Stimulated activated CD8-positive, alpha-beta memory T cell treated with anti-CD3 and anti-CD28 coated beads, Interleukin-15, amount 100 ng/mL, for 48 hours (primary cell): Measurements from ENCODE around the gene TTLL5.

Experiments used
- DNase-seq, 2 donors: peaks; one replicate each; pipeline ENCODE4 v3.0.0-alpha.2; 2020; ENCODE audit warnings: low read depth in 2 of 2

TTLL5 gene

DNA sequence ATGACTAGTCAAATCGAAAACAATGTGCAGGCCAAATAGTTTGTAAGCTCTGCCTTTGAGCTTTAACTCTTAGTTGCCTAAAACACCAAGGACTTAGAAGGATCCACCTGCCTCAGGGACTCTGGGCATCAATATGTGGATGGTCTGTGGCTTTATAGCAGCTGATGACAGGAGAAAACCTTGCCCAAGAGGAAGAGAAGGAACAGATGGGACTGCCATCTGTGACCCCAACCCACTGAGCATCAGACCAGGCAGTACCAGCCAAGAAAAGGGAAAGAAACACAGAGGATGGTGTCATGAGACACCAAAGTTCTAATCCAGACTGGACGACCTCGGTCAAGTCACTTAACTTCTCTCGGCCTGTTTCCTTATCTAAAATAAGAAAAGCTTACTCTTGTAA is 308.1 kb downstream of the TTLL5 start:
- no peak for DNase-seq

GRCh38 chr14:75969891-75970290 is 308.8 kb downstream of the TTLL5 start:
- no peak for DNase-seq

- no peak for DNase-seq
These were observed 309.9 kb downstream of the TTLL5 start for GRCh38 chr14:75970989-75971388.

- DNase-seq = no peak
These were observed 310.5 kb downstream of the TTLL5 start for GRCh38 chr14:75971509-75971908.

GRCh38 chr14:75972801-75973421 is 311.9 kb downstream of the TTLL5 start:
- DNase-seq = no peak

DNA sequence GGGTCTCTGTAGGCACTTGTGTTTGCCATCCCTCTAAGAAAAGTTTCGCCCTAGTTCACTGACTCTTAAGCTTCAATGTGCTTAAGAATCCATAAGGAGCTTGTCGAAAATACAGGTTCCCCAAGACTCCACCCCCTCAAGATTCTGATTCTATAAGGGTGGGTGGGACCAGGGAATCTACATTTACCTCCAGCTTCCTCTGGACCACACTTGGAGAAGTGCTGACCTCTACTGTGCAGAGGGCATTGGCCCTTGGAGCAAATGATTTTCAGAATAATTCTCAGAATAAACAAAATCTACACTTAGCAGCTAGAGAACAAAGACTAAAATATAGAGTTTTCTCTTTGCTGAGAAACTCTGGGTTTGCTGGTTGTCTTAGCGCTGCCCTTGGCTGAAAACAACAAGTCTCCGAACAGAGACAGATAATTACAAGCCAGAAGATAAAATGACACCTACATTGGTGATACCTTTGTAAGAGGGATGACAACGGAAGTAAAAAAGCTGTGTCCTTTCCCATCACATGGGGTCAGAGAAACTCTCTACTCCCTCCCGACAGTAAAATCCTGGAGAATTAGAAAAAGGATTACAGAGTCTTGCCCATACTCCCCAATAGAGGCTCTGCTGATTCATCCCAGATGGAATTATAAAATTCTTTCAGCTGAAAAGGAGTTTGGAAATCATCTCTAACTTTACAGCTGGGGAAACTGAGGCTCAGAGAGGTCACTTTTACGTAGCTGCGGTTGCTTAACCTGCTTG is 316.0 kb downstream of the TTLL5 start:
- no peak for DNase-seq

DNA sequence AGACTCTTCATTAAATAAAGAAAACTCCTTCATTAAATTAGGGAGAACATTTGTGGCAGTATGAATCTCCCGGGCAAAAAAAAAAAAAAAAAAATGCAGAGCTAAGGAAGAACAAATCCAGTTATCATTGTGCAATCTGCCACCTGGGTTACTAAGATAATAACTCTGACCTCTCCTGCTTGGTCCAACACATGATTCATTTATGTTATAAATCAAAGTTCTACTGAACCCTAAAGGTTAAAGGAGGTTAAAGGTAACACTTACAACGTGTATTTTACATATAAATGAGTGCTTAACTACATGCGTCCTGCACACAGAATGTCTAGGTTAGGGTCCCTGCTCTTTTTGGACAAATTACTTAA is 316.5 kb downstream of the TTLL5 start:
- DNase-seq = no peak

- DNase-seq = no peak
These were observed 317.2 kb downstream of the TTLL5 start for GRCh38 chr14:75978249-75978731.

DNA sequence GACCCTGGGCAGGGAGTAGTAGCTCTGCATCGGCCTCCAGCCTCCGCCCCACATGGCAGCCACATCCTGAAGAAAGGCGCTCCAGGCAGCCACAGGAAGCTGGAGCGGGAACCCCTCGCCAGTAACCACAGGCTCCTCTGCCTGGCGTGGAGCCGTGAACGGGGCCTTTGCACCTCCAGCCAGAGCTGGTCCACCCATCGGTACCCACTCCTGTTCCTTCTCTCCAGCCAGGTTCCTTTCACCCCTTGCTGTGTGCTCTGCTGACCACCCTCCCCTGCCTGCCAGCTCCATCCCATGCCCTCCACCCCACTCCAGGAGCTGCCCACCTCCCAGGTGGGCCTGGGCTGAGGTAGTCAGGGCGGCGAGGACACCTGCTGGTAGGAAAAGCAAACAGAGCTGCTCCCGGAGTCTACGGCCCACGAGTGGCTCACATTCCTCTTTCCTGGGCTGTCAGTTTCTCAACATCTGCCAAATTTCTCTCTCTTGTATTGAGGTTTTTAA is 318.1 kb downstream of the TTLL5 start:
- no peak for DNase-seq

DNA sequence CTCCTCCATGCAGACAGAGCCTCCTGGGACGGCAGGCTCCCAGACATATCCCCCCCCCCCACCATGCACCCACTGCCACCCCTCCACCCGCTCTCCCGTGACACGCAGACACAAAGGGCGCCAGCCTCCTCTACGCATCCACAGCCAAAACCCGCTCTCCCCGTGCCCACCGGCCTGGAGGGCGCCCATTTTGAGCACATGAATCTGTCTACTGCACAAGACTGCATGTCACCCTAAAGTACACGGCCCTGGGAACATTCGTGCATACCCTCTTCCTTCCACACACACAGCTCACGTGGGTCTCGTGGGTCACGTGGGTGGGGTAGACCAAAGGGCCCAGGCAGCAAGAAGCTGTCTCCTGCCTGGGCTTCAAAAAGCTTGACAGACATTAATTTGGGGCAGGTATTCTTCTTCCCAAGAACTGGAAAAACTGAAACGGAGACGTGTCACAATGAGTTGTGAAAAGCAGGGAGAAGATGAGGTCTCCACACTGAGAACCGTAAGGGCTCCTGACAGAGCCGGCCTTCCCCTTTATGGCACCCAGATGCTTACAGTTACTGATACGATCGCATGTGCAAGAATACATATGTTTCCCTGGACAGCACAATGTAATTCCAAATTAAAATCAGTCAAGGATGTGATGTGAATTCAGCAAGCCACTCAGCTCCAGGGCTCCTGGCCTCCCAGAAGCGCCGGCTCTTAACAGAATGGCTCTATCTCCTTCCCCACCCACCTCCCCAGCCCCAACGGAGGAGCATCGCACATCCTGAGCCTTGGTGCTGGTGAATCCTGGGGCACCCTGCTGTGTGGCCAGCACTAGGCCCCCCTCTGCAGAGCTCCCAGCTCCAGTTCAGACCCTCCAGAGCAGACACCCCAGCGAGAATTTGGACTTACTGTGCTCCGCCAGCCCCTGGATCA is 318.9 kb downstream of the TTLL5 start:
- no peak for DNase-seq

- DNase-seq = no peak
These were observed 319.8 kb downstream of the TTLL5 start for GRCh38 chr14:75980856-75981255.

DNA sequence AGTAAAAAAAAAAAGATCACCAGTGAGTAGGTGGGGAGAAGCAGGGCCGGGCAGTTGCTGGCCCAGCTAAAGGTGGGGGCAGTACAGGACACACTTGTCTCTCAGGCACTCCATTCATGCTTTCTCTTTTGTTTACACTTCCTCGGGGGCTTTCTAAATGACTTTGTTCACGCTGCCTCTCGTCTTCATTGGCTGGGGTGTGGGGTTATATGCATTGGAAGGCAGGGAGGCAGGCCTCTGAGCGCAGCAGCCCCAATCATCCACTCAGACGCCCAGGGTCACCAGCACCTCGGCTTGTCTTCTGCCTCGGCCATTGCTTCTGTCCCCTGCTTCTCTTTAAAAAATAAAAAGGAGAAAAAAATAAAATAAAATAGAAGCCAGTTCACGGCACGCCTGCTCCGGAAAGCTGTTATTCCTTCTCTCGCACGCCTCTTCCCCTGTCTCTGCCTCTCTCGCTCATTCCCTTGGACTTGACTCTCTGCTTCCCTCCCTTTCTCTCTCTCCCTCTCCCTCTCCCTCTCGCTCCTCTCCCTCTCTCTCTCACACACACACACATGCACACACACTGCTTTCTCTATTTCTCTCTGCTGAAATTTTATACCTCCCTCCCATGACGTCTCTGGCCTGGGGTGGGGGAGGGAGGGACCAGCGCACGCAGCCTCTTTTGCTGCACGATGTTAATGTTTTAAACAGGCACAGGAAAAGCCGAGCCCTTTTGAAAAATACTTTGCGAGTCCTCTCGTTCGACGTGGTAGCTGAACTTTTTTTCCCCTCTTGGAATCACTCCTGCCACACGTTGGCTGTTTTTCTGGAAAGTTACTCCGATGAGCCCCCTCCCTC is 320.6 kb downstream of the TTLL5 start, which contains the start of gene TGFB3:
TGFB3 (minus strand) TSS at position 570 of the 840 bp plus-strand sequence. CDS start 1,102 bp downstream, outside the sequence.
- peak in 1 of 2 donors; percentile 21 for DNase-seq

GRCh38 chr14:75982266-75983018 is 321.4 kb downstream of the TTLL5 start:
- peak; percentile 53 to 65 for DNase-seq

DNA sequence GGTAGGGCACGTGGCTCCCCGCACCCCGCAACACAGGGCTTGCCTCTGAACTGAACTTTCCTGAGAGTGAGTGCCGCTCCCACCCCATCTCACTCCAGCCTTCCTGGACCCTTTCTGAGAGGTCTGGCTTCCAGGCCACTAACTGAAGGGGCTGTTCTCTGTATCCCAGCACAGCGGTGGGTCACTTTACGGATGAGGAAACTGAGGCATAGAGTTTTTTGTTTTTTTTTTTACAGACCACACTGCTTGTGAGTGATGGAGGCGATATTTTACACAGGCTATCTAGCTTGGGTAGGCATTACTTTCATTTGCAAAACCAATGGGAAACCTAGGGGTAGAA is 321.9 kb downstream of the TTLL5 start:
- DNase-seq = no peak

DNA sequence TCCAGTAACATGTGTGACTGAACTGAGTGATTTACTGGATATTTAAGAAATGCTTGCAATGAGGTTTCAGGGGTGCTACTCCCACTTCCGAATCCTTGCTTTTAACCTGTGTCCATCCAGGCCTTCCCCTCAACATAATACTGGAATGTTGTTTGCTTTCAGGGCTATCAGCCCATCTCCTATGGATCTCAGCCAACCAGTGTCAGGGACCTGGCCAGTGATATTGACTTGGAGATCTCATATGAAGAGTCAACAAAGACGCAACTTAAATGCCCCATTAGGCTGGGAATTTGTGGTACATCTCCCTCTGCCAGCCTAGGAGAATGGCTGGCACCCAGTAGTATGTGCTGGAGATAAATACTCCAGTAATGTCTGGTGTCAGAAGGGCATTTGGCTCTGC is 323.6 kb downstream of the TTLL5 start:
- DNase-seq = no peak

- peak; percentile 79 to 80 for DNase-seq
These were observed 324.8 kb downstream of the TTLL5 start, which contains the start of gene IFT43 for GRCh38 chr14:75985618-75986438. TSS of gene IFT43 (plus strand) at chr14:75985763. CDS start at chr14:75985787, 24 bp downstream.

DNA sequence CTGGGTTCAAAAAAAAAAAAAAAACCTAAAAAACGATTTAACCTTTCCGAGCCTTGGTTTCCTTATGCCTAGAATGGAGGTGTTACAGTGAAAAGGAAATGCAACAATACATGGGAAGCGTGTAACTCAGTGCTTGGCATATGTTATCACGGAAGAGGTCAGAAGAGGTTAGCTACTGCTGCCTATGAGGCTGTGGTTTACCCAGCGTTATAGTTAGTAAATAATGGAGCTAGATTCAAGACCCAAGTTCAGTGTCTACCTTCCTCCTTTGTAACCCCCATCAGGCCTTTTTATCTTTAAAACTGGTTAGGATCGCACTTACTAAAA is 325.4 kb downstream of the TTLL5 start:
- DNase-seq = no peak

DNA sequence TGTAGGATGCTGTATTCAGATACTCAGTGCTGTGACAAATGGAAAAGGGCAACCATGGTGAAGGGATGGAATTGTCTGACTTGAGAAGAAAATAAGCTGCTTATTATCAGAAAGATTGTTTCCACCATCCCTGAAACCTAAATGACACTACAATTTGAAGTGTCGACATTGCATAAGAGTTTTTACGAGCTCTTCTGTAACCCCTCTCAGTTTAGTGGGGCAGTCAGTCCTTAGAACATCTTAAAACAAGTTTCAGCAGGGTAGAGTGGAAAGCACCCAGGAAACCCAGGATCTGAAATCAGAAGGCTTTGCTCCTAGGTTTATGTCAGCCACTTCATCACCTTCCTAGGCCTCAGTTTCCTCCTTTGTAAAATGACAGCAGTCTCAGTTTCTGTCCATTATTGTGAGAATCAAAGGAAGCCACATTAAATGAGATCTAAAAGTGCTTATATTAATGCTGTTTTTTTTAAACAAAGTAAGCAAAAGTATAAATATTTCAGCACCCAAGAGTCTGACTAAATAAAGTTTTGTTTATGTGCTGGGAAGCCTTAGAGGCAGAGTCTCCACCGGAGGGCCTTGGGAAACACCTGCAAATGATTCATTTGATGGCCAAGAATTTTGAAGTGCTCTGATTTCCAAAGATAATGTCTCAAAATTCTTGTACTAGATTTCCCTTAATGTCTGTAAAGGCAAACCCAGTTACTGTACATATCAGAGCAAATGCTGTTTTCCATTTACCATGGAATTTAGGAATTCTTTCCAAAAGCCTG is 326.3 kb downstream of the TTLL5 start:
- no peak for DNase-seq

- no peak for DNase-seq
These were observed 328.1 kb downstream of the TTLL5 start for GRCh38 chr14:75989134-75989533.
